HEK293T (cell line): ENCODE results near the gene EBP.

ENCODE experiments used
- FOXM1 ChIP-seq: fragments of 450-650 bp; IDR thresholded peaks from 2 replicates; pipeline ENCODE4 v1.6.1; 2017; ENCODE audit warnings: mild to moderate bottlenecking, borderline replicate concordance
- SP1 ChIP-seq: fragments of 450-650 bp; IDR thresholded peaks from 2 replicates; pipeline ENCODE4 v1.6.1; 2017

- TF ChIP-seq FOXM1 (no peak), SP1 (no peak)
These were observed 19.7 kb downstream of the EBP start for GRCh38 chrX:48541140-48541814.
